B cell (primary cell): ENCODE measurements around the gene SH2D3C.

ENCODE experiments used
- CTCF ChIP-seq: fragments of 200-600 bp; IDR thresholded peaks from one replicate; pipeline ENCODE4 v1.8.0; 2022; ENCODE audit warnings: antibody characterized with exemption, mild to moderate bottlenecking
- EZH2 ChIP-seq: IDR thresholded peaks from 2 replicates; pipeline ENCODE4 v1.6.1; 2012; ENCODE audit warnings: borderline replicate concordance, low read depth, mild to moderate bottlenecking, moderate library complexity, low read length; ENCODE audit not compliant: insufficient read depth, poor library complexity, severe bottlenecking

- TF ChIP-seq EZH2 (no peak), CTCF (no peak)
Observed at GRCh38 chr9:127711831-127712274, 66.6 kb downstream of the SH2D3C start.
